ENCODE data around the gene ARHGEF1.
"Not testable (repeated sequence)": the region's sequence is repeated elsewhere in the genome, so short reads cannot be mapped to it uniquely, and the experiment has no call there.

The ARHGEF1 gene

DNA sequence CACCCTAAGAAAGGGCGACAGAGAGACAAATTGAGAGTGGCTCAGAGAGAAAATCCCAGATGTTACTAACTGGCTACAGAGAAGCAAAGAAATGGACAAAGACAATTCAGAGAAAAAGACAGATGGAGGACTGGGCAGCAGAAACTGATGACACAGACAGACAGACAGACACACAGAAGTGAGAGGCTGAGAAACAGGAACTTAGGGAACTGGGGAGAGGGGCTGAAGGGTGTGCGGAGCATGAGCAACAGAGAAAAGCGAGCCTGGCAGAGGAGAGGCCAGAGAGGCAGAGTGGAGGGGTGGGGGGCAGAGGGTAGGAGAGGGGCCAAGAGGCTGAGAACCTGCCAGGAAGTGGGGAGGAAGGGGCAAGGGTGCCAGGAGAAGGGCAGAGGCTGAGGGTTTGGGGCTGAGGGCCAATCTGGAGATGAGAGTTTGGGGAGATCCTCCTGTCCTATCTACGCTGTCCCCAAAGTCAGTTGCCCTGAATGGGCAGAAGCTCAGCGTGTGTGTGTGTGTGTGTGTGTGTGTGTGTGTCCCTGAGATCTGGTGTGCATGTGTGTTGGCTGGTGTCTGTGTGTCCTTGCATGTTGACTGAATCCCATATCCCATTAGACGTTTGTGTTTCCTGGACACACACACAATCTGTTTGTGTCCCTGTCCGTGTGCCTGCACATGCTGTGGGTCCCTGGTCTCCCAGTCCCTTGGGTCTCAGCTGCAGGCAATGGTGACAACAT, 50.9 kb downstream of the ARHGEF1 start:
- ATAC-seq: no peak

DNA sequence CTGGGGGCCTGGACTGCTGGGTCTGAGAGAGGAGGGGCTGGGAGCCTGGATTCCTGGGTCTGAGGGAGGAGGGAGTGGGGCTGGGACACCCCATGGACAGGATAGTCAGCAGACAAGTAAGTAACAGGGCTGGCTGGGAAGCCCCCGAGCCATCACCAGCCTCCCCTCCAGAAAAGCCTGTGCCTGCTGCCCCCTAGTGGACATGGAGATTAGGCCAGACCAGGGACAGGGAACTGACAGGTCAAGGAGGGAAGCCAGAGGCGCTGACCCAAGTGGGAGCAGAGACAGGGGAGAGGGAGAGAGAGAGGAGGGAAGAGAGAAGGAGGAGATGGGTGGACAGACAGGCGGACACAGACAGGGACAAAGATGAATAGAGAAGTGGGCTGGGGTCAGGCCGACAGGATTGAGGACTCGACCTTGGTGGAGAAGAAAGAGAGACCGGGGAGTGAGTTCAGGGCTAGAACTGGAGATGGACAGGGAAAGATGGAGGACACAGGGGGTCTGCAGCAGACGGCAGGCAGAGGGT, 51.9 kb downstream of the ARHGEF1 start:
- ATAC-seq: peak; percentile 72 to 80

DNA sequence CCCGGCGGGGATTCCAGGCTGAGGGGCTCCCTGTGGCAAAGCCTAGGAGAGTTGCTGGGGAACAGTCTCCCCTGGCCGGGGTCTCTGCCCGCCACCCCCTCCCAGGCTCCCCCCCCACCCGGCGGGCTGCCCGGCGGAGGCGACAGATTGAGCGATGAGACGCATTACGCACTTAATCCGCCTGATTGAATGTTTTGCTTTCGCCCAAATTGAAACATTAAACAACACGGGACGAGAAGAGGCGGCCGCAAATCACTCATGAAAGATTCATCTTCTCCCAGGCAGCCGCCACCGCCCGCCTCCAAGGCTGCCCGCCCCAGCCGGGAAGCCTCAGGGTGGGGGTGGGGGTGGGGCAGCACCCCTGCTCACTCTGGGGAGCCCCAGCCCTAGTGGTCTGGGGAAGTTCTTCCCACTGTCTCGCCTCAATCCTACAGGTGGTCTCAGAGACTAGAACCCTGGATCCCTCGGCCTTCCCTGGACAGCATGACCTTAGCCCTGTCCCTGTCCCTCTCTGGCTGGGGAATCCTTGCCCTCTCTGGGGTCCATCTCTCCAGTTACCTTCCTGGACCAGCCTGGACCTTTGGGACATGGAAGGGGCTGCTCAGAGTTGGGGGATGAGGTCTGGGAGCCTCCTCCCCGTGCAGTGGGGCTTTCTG, 52.9 kb downstream of the ARHGEF1 start:
- ATAC-seq: no peak

DNA sequence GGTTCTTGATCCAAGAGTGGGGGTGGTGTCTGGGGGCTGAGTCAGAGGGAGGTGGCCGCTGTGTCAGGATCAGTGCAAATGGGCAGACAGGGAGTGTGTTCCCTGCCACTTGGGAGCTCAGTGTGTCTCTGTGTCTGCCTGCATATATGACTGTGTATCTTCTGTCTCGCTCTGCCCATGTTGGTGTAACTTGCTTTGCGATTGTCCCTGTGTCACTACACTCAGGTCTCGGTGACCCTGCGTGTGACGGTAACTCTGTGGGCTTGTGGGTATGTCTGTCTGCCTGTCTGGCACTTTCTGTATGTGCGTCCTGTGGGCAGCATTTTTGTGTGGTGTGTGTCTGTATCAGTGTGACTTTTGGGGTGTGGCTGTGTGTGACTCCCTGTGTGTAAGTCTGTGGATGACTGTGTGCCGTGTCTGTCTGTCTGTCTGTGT, 53.4 kb downstream of the ARHGEF1 start:
- ATAC-seq: peak; percentile 57 to 77

DNA sequence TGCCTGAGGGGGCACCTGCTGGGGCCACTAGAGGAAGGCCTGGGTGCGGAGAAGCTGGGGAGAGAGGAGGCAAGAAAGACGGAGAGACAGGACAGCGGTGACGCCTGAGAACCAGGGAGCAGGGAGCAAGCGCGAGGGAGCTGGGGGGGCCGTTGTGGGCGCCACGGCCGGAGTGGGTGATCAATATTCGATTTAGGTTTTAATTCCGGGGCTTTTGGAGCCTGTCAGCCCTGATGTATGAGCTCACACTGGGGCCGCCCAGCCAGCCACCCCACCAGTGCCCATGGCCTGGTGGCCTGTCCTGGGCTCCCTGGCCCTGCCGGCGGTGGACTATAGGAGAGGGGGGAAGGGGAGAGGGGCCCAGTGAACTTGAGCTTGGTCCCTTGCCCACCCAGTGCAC, 54.0 kb downstream of the ARHGEF1 start:
- no peak for ATAC-seq

DNA sequence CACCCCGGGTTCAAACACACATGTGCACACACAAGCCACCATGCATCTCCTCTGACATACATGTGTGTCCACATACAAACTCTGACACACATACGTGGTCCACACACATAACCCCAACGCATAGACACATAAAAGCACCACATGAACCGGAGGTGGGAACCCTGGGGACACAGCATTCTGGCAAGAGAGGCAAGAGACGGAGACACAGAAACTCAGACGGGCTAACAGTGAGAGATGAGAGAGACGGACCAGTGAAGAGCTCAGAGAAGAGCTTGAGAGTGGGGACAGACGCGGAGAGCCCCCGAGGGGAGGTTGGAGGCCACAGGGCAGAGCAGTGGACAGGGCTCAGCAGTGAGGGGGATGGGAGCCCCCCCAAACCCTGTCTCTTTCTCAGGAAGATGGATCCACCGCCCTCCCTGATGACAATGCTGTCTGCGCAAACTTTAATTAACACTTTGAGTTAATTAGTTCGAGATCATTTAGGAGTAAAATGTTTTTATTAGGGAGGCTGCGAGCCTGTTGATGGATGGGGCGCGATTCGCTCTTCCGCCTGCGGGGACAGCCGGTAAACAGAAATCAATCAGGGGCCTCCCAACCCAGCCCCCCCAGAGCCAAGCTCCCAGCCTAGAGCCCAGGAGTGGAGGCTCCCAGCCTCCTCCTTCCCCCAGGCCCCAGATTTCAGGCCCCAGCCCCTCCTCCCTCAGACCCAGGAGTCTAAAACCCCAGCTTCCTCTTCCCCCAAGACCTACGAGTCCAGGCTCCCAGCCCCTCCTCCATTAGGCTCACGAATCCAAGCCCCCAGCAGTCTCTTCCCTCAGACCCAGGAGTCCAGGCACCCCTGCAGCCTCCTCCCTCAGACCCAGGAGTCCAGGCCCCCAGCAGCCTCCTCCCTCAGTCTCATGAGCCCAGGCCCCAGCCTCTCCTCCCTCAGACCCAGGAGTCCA, 54.8 kb downstream of the ARHGEF1 start:
- ATAC-seq: no peak

DNA sequence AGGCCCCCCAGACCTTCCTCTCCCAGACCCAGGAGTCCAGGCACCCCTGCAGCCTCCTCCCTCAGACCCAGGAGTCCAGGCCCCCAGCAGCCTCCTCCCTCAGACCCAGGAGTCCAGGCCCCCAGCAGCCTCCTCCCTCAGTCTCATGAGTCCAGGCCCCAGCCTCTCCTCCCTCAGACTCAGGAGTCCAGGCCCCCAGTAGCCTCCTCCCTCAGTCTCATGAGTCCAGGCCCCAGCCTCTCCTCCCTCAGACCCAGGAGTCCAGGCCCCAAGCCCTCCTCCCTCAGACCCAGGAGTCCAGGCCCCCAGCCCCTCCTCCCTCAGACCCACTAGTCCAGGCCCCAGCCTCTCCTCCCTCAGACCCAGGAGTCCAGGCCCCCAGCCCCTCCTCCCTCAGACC, 56.2 kb downstream of the ARHGEF1 start:
- ATAC-seq: not testable (repeated sequence)

DNA sequence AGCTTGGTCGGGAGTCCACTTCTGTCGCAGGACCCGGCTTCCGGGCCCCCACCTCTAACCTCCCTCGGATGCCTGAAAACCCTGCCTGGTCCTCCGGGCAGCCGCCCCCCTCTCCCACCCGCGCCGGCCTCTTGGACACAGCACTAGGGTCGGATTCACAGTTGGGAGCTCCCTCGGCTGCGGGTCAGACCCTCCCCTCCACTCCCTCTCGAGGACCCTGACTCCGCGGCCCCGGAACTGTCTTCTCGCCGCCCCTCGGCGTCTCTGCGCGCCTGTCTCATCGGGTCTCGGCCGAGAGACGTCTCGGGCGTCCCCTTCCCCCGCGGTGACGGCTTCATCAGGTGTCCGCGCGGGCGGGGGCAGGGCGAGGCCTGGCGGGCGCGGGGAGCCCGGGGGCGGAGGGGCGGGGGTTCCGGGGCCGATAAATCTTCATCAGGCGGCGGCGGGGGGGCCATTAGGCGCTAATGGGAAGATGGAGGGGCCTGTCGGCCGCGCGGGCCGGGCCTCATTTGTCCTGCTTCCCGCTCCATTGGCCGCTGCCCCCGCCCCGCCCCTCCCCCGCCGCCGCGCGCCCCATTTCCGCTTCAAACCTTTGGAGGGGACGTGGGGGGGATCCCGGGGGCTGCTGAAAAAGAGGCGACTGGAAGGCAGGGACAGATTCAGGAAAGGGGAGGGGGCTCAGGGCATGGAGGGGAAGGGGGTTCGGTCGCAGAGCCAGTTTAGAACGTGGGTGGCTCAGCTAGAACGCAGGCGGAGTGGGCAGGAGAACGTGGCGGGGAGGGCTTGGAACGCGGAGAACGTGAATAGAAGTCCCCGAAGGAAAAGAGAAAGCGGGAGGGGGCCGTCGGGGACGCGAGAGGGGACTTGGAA, 57.1 kb downstream of the ARHGEF1 start:
- ATAC-seq: peak in 1 of 2 donors; percentile 30

DNA sequence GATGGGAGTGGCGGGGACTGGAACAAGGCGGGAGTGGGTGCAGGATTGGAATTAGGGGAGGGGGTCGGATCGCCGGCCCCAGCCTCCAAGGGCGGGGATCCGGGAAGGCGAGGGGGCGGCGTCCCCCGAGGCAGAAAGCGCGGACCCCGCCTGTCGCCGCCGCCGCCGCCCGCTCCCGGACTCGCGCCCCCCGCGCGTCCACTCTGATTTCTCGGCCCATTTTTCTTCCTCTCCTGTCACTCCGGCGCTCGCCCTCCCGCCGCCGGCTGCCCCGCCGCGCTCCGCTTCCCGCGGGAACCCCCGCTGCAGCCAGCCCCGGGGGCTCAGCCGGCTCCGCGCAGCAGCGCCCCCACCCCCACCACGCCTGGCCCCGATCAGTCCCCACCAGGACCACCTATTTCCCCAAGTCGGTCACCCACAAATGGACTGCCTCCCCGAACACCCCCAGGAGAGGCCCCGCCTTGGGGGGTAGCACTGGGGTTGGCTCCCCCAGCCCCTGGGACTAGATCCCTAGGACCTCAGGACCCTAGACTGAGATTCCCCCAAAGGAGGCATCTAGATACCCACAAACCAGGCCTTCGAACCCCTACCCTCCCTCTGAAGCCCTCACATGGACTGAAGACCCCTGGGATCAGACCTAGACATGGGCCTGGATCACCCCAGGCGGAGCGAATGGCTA, 57.9 kb downstream of the ARHGEF1 start:
- no peak for ATAC-seq

DNA sequence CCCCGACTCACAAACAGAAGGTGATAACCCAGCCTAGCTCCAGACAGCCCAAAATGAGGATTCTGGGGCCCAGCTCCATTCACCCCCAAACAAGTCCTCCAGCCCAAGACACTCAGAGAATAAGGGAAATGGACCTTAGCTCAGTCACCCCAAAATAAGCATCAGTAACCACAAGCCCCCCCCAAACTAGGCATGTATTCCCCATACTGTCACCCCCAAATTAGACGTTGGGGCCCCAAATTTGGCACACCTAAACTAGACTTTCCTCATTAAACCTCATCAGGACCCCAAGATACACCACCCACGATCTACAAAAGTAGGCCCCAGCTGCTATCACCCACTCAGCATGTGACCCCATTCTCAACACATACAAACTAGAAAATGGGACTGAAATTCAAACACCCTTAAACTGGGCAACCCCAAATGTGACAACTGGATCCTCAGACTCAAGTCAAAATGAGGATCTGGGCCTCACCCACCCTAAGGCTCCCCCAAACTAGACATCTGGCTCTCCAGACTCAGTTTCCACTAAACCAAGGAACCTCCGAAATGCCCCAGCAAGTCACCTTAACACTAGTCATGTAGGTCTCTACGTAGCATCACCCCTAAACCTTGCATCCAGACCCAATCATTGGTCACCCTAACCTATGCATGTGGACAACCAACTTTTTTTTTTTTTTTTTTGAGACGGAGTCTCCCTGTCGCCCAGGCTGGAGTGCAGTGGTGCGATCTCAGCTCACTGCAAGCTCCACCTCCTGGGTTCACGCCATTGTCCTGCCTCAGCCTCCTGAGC, 58.6 kb downstream of the ARHGEF1 start:
- ATAC-seq: no peak

DNA sequence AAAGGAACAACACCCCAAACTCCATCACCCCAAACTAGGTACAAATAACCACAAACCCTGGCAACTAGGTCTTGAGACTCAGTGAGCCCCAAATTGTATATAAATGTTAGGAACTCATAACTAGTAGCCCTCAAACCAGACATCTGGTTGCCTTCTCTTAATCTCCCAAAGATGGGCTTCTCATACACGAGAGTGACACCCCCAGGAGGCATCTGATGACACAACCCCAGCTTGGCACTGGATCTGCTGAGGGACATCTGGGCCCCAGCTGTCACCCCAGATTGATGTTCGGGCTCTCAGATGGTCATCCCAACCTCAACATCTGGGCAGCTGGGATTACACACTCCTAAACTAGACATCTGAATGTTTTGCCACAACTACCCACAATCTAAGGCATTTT, 61.4 kb downstream of the ARHGEF1 start:
- no peak for ATAC-seq

DNA sequence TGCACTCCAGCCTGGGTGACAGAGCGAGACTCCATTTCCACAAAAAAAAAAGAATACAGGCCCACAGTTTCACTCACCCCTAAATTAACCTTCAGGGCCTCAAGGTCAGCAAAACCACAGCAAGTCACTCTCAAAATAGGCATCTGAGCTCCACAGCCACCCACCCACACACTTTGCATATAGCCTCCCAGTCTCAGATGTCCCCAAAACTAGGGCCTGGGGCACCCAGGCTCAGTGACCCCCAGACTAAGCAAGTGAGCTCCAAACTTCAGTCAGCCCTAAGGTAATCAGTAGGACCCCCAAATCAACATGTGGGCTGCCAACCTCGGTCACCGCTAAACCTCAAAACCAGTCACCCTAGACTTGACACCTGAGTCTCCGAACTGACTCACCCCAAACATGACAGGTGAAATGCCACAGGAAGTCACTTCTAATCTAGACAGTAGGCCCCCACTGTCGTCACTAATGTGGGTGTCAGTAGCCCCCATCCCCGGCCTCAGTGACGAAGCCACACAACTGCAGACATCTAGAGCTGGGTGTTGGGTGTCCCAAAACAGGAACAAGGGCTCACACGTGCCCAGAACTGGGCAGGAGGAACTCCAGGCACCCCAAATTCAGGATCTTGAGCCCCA, 62.3 kb downstream of the ARHGEF1 start:
- ATAC-seq: peak; percentile 97 to 98

DNA sequence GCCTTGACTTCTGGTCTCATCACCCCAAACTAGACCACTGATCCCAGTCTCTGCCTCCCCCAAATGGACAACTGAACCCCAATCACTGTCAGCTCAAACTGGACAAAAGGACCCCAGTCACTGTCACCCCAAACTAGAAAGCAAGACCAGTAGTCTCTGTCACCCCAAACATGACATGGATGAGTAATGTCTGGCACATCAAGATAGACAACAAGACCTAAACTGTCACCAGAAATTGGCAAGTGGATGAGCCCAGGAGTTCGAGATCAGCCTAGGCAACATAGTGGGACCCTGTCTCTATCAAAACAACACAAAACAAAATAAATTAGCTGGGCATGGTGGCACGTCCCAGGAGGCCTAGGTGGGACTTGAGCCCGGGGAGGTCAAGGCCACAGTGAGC, 64.1 kb downstream of the ARHGEF1 start:
- ATAC-seq: no peak

DNA sequence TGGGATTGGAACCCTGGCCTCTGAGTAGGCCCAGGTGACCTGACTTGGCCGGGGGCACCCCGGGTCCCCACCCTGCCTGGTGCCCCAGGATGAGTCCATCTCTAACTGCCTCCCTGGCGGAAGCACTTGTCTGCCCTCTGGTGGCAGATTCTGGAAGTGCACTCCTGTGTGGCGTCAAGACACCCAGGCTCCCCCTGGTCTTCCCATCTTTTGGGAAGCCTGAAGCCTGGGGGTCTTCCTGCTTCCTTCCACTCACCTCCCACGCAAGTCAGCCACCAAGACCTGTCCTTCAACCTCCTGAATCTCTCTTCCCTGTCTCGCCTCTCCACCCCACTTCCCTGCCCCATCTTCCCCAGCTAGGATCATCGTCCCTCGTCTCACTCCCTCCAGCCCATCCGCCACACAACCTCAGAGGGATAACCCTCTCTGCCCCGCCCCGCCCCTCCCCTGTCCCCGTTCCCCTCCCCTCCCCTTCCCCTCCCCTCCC, 68.7 kb downstream of the ARHGEF1 start:
- peak; percentile 86 to 90 for ATAC-seq

DNA sequence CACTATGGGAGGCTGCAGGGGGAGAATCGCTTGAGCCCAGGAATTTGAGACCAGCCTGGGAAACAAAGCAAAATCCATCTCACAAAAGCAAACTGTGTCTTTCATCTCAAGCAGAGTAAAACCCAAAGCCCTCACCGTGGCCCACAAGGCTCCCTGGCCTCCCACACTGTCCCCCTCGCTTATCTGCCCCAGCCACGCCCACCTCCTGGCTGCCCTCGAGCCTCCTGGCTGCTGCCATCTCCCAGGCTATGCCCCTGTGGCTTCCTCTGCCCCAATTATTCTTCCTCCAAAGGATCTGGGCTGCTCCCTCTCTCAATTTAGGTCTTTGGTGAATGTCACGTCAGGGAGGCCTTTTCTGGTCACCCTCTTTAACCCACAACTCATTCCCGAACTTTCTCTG, 72.5 kb downstream of the ARHGEF1 start:
- no peak for ATAC-seq

DNA sequence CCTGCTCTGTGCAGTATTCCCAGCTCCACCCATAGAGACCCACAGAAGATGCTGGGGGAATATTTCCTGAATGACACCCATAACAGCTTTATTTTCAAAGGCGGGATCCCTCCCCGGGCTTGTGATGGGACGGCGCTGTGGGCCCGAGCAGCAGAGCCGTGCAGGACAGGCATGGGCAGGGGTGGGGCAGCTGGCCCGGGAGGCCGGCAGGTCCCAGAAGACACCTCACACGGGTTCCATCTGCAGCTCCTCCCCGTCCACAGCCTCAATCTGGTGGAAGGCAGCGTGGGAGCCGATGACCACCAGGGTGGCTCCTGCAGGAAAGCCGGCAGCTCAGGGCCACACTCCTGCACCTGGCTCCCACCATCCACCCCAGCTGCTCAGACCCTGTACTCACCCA, 73.6 kb downstream of the ARHGEF1 start:
- no peak for ATAC-seq
